Effector memory CD8-positive, alpha-beta T cell (primary cell): ENCODE results near the gene MYO1B.

Experiments
- ATAC-seq: fragments of 150-1000 bp; cut with Tn5 transposase; replicated peaks from 2 replicates; pipeline ENCODE4 v1.10.0; 2021; ENCODE audit warnings: mild to moderate bottlenecking, moderate library complexity
- DNase-seq, 3 experiments: peaks; one replicate each; pipeline ENCODE4 v3.0.0; 2021
- H3K27ac Mint-ChIP-seq, 2 donors: one replicate each; pipeline ENCODE4 v1.8.0; 2022; ENCODE audit warnings: mild to moderate bottlenecking in 2 of 2, mixed read lengths in 2 of 2, moderate library complexity in 2 of 2
- H3K27me3 Mint-ChIP-seq, 2 donors: one replicate each; pipeline ENCODE4 v1.8.0; 2022; ENCODE audit warnings: mixed read lengths in 2 of 2
- H3K36me3 Mint-ChIP-seq: one replicate; pipeline ENCODE4 v1.8.0; 2022; ENCODE audit warnings: mild to moderate bottlenecking, moderate library complexity, mixed read lengths; ENCODE audit not compliant: insufficient read depth
- H3K4me1 Mint-ChIP-seq, 2 donors: one replicate each; pipeline ENCODE4 v1.8.0; 2022; ENCODE audit warnings: low read depth in 2 of 2, mixed read lengths in 2 of 2
- H3K4me3 Mint-ChIP-seq, 2 donors: one replicate each; pipeline ENCODE4 v1.8.0; 2022; ENCODE audit warnings: mild to moderate bottlenecking in 2 of 2, mixed read lengths in 2 of 2, moderate library complexity in 2 of 2
- H3K9me3 Mint-ChIP-seq, 2 donors: one replicate each; pipeline ENCODE4 v1.8.0; 2022; ENCODE audit warnings: mixed read lengths in 2 of 2

The MYO1B gene

DNA sequence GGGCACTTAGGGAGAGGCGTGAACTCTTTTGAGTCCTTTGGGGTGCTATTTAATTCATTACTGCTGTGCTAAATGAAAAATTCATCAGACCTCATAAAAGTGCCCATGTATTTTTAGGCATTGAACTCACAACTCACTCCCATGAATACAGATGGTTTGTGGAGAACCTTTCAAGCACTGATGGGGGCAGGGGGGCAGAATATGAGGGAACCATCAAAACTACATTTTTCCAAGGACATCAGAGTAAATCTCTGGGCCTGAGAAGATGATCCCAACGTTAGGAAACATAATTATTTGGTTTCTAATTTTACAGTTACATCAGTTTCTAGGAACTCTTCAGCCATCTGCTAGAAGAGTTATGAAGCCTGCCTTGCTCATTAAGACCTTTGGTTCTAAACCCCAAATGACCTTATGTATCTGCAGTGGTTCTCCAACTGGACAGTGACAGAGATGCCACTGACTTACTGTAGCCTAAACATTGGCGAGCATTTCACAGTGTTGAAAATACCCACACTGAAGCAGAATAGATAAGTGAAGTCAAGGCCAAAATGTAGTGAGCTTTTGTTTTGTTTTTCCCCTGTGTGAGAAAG lies 90.8 kb downstream of the MYO1B start:
- Mint-ChIP-seq H3K27ac (no peak overlapping the region), H3K27me3 (peaks cover 0 to 14% of the 10 kb centered on the region in 2 donors), H3K4me1 (no peaks in the 10 kb centered on the region), H3K36me3 (no peaks in the 10 kb centered on the region), H3K9me3 (no peaks in the 10 kb centered on the region), H3K4me3 (no peak overlapping the region)
- DNase-seq (no peak), ATAC-seq (no peak)

DNA sequence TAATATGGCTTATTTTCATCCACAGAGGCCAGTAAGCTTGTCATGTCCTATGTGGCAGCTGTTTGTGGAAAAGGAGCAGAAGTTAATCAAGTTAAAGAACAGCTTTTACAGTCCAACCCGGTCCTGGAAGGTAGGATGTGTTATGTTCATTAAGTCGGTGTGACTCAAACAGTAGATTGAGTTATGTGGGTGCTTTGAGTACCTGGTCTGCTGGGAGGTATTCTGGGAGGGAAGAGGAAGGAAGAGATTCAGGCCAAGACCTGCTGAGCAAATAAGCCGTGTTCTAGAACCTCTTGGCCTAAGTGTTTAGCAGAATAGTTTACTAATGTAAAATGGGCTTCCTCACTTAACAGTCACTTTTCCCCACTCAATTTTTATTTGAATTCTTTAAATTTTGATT lies 96.2 kb downstream of the MYO1B start:
- H3K4me1 Mint-ChIP-seq: no peaks in the 10 kb centered on the region
- H3K27me3 Mint-ChIP-seq: peaks cover 4 to 14% of the 10 kb centered on the region in 2 donors
- ATAC-seq (no peak), DNase-seq (no peak)
- H3K9me3 Mint-ChIP-seq: no peaks in the 10 kb centered on the region
- no peak overlapping the region for H3K27ac Mint-ChIP-seq
- no peak overlapping the region for H3K4me3 Mint-ChIP-seq
- H3K36me3 Mint-ChIP-seq: no peaks in the 10 kb centered on the region

DNA sequence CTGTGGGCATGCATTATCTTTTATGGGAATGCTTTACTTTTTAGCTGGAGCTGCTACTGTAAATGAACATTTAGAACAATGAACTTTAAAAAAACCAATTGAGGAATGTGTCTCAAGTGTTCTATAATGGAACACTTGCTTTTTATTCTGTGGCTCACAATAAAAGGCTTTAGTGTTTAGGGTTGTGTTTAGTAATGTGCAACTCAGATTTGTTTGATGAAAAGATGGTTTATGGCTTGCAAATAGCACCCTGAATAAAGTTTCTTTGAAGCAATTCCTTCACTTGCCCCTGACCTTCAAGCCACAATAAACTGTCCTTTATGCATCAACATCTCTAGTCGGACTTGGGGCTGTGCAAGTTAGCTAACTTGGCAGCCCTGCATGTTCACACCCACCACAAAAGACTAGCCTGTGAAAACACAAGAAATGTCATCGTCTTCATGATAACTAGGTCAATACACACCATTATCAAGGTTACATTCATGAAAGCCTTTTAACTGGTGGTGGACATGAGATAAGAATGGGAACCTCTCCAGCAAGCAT lies 98.7 kb downstream of the MYO1B start:
- H3K4me1 Mint-ChIP-seq: no peaks in the 10 kb centered on the region
- ATAC-seq: no peak
- H3K9me3 Mint-ChIP-seq: no peaks in the 10 kb centered on the region
- peaks cover 22 to 29% of the 10 kb centered on the region in 2 donors for H3K27me3 Mint-ChIP-seq
- H3K27ac Mint-ChIP-seq: no peak overlapping the region
- DNase-seq: no peak
- H3K4me3 Mint-ChIP-seq: no peak overlapping the region
- no peaks in the 10 kb centered on the region for H3K36me3 Mint-ChIP-seq

DNA sequence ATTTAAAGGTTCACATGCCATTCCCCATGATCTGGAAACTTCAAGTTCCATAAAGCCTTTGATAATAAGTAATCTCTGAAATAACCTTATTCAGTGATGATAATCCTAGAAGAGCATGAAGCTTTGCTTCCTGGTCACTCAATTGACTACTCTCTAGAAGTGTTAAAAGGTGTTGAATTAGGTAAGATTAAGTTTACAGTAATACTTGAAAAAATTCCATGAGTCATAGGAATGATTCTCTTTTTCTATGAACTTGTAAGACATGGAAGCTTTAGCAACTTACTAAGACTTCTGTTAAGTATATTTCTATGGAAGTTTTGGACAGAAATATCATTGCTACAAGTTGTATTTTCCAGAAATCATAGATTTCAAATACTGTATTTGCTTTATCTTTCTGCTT lies 100.6 kb downstream of the MYO1B start:
- H3K4me3 Mint-ChIP-seq: no peak overlapping the region
- no peaks in the 10 kb centered on the region for H3K36me3 Mint-ChIP-seq
- H3K9me3 Mint-ChIP-seq: no peaks in the 10 kb centered on the region
- no peaks in the 10 kb centered on the region for H3K4me1 Mint-ChIP-seq
- H3K27me3 Mint-ChIP-seq: peaks cover 24 to 33% of the 10 kb centered on the region in 2 donors
- ATAC-seq: no peak
- no peak overlapping the region for H3K27ac Mint-ChIP-seq
- DNase-seq: no peak

GRCh38 chr2:191347154-191347553 lies 102.0 kb downstream of the MYO1B start:
- no peaks in the 10 kb centered on the region for H3K4me1 Mint-ChIP-seq
- no peak for ATAC-seq
- DNase-seq: no peak
- H3K9me3 Mint-ChIP-seq: no peaks in the 10 kb centered on the region
- no peak overlapping the region for H3K4me3 Mint-ChIP-seq
- peaks cover 19 to 33% of the 10 kb centered on the region in 2 donors for H3K27me3 Mint-ChIP-seq
- H3K27ac Mint-ChIP-seq: no peak overlapping the region
- H3K36me3 Mint-ChIP-seq: no peaks in the 10 kb centered on the region

- H3K27me3 Mint-ChIP-seq: peaks cover 23 to 37% of the 10 kb centered on the region in 2 donors
- ATAC-seq: no peak
- H3K36me3 Mint-ChIP-seq: no peaks in the 10 kb centered on the region
- no peak overlapping the region for H3K27ac Mint-ChIP-seq
- no peaks in the 10 kb centered on the region for H3K4me1 Mint-ChIP-seq
- no peak for DNase-seq
- H3K4me3 Mint-ChIP-seq: no peak overlapping the region
- no peaks in the 10 kb centered on the region for H3K9me3 Mint-ChIP-seq
Measured at GRCh38 chr2:191347881-191348280, 102.7 kb downstream of the MYO1B start.

DNA sequence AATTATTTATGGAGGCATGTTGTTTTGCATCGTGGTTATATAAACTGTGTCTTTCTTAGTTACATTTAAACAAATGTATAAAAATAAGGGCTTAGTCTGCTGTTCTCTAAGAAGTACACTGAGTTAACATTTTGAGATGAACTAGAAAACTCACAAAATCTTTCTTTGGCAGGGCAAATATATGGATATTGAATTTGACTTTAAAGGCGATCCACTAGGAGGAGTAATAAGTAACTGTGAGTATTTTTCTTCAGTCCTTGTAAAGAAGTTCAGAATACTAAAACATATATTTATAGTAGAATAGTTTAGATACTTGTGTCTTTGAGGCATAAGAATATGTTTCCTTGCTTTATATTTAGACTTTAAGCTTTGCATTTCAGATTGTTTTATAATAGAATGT lies 104.8 kb downstream of the MYO1B start:
- no peak for DNase-seq
- ATAC-seq: no peak
- no peaks in the 10 kb centered on the region for H3K36me3 Mint-ChIP-seq
- no peak overlapping the region for H3K27ac Mint-ChIP-seq
- H3K27me3 Mint-ChIP-seq: peaks cover 28 to 38% of the 10 kb centered on the region in 2 donors
- peaks cover 0 to 2% of the 10 kb centered on the region in 2 donors for H3K4me1 Mint-ChIP-seq
- H3K9me3 Mint-ChIP-seq: peaks cover 0 to 4% of the 10 kb centered on the region in 2 donors
- H3K4me3 Mint-ChIP-seq: no peak overlapping the region

- Mint-ChIP-seq H3K27ac (no peak overlapping the region), H3K4me1 (peaks cover 7 to 8% of the 10 kb centered on the region in 2 donors), H3K4me3 (no peak overlapping the region), H3K9me3 (peaks cover 0 to 8% of the 10 kb centered on the region in 2 donors), H3K27me3 (peaks cover 28 to 41% of the 10 kb centered on the region in 2 donors), H3K36me3 (no peaks in the 10 kb centered on the region)
- ATAC-seq: no peak
- DNase-seq: no peak
Measured at GRCh38 chr2:191350826-191351225, 105.6 kb downstream of the MYO1B start.

GRCh38 chr2:191351298-191351697 lies 106.1 kb downstream of the MYO1B start:
- Mint-ChIP-seq H3K9me3 (peaks cover 0 to 8% of the 10 kb centered on the region in 2 donors), H3K27me3 (peaks cover 28 to 40% of the 10 kb centered on the region in 2 donors), H3K4me3 (no peak overlapping the region)

GRCh38 chr2:191351921-191352320 lies 106.7 kb downstream of the MYO1B start:
- H3K9me3 Mint-ChIP-seq: peaks cover 0 to 8% of the 10 kb centered on the region in 2 donors
- DNase-seq: no peak
- no peak overlapping the region for H3K27ac Mint-ChIP-seq
- H3K36me3 Mint-ChIP-seq: no peaks in the 10 kb centered on the region
- peaks cover 8 to 11% of the 10 kb centered on the region in 2 donors for H3K4me1 Mint-ChIP-seq
- no peak for ATAC-seq
- peaks cover 25 to 34% of the 10 kb centered on the region in 2 donors for H3K27me3 Mint-ChIP-seq
- H3K4me3 Mint-ChIP-seq: no peak overlapping the region

More at GRCh38 chr2:191351298-191351697, 106.1 kb downstream of the MYO1B start:
- Mint-ChIP-seq H3K27ac (no peak overlapping the region), H3K36me3 (no peaks in the 10 kb centered on the region), H3K4me1 (peaks cover 8 to 11% of the 10 kb centered on the region in 2 donors)
- ATAC-seq: no peak
- no peak for DNase-seq

DNA sequence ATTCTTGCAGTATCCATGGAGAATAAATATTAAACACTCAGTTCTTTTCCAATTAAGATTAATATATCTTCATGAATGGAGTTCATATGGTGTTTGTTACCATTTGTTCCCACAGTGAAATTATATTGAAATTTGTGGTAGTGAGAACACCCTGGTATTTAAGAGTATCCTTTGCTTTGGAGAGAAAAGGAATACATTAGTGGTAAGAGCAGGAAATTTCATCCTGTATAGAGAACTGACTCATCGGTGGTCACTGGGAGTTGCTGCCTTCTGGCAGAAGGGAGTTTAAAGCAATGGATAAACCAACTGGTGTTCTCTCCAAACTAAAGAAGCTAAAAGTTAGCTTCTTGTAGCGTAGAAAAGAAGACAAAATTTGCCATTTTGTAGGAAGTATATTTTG lies 107.3 kb downstream of the MYO1B start:
- H3K27ac Mint-ChIP-seq: no peak overlapping the region
- H3K36me3 Mint-ChIP-seq: no peaks in the 10 kb centered on the region
- peaks cover 8 to 11% of the 10 kb centered on the region in 2 donors for H3K4me1 Mint-ChIP-seq
- H3K9me3 Mint-ChIP-seq: peaks cover 0 to 8% of the 10 kb centered on the region in 2 donors
- H3K4me3 Mint-ChIP-seq: no peak overlapping the region
- ATAC-seq: no peak
- no peak for DNase-seq
- peaks cover 24 to 38% of the 10 kb centered on the region in 2 donors for H3K27me3 Mint-ChIP-seq

DNA sequence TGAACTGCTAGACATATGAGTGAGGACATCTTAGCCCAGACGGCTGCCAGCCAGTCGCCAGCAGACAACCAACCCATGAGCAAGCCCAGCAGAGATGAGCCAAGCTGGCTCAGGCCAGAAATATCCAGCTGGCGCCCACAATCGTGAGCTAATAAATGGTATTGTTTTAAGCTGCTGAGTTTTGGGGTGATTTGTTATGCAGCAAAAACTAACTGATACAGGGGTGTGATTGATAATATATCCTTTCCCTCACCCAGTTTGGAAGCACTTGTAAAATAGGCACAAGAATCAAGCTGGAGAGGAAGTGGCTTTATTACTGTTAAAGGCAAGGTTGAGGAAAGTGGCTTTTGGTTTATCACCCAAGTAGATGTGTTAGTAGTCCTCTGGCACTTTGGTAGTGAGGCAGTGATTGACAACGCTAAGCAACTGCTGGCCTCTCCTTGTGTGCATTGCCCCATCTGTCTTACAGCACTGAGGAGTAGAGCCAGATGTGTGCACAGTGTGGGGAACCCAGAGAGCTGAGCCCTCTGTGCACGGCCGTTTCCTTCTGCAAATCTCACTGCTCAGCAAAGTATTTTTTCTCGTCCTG lies 110.1 kb downstream of the MYO1B start:
- no peaks in the 10 kb centered on the region for H3K36me3 Mint-ChIP-seq
- peak; percentile 79 for ATAC-seq
- H3K4me1 Mint-ChIP-seq: peaks cover 8 to 11% of the 10 kb centered on the region in 2 donors
- H3K27ac Mint-ChIP-seq: no peak overlapping the region
- no peak overlapping the region for H3K4me3 Mint-ChIP-seq
- peaks cover 33 to 50% of the 10 kb centered on the region in 2 donors for H3K27me3 Mint-ChIP-seq
- peaks cover 0 to 8% of the 10 kb centered on the region in 2 donors for H3K9me3 Mint-ChIP-seq
- no peak for DNase-seq

- no peak overlapping the region for H3K4me3 Mint-ChIP-seq
- H3K27me3 Mint-ChIP-seq: peaks cover 41 to 55% of the 10 kb centered on the region in 2 donors
- ATAC-seq: no peak
- peaks cover 8 to 11% of the 10 kb centered on the region in 2 donors for H3K4me1 Mint-ChIP-seq
- H3K27ac Mint-ChIP-seq: no peak overlapping the region
- no peak for DNase-seq
- no peaks in the 10 kb centered on the region for H3K36me3 Mint-ChIP-seq
- peaks cover 0 to 8% of the 10 kb centered on the region in 2 donors for H3K9me3 Mint-ChIP-seq
Measured at GRCh38 chr2:191357678-191358077, 112.5 kb downstream of the MYO1B start.
